AG04450 (cell line): ENCODE measurements around the gene SEPTIN11. TPM values are rescaled to one million over a fixed set of nuclear protein-coding genes. Genes with fewer than 3 reads are reported as not detected.
A peak's percentile ranks its signal among the peaks of the same experiment; 100 is the strongest.

Source experiments
- CTCF ChIA-PET: fragments of 300-600, 350-600 bp; formaldehyde crosslinking; extraction: SDS; loops from one replicate; lab custom pipeline; 2022; ENCODE audit warnings: antibody characterized with exemption, inconsistent platforms; lab: Charles Lee
- POLR2A ChIA-PET: fragments of 350-600 bp; formaldehyde crosslinking; extraction: SDS; loops from one replicate; lab custom pipeline; 2021; ENCODE audit warnings: antibody characterized with exemption, inconsistent platforms; lab: Yijun Ruan, JAX
- DNase-seq: peaks from one replicate; pipeline ENCODE4 v3.0.0-alpha.2; 2011; ENCODE audit warnings: low read depth, low spot score
- H3K27ac ChIP-seq: one replicate; pipeline ENCODE4 v1.5.1; 2012; ENCODE audit warnings: low read depth, low read length, control low read depth
- H3K27me3 ChIP-seq: one replicate; pipeline ENCODE4 v1.6.0; 2012; ENCODE audit warnings: low read length; ENCODE audit not compliant: control insufficient read depth, insufficient read depth
- H3K4me3 ChIP-seq: 2 replicates; pipeline ENCODE4 v1.5.1; 2011; ENCODE audit warnings: mild to moderate bottlenecking, low read depth, low read length, control low read depth
- H3K9me3 ChIP-seq: 2 replicates; pipeline ENCODE4 v1.5.1; 2012; ENCODE audit warnings: low read length; ENCODE audit not compliant: control insufficient read depth, insufficient read depth
- polyA plus RNA-seq: library from polyadenylated mRNA; depleted of rRNA; stranded (reverse); fragments of >200 nt; gene quantifications from 2 replicates; pipeline ENCODE4 v1.2.3, GENCODE V29; 2011; rRNA removed
- TF ChIP-seq, protein P1 (sequence below): IDR thresholded peaks from 2 replicates; pipeline ENCODE4 v1.5.1; 2011; ENCODE audit warnings: low read depth, low read length, control low read depth, inconsistent platforms

SEPTIN11 gene
- polyA plus RNA-seq, 1 experiment, result 728 TPM

DNA sequence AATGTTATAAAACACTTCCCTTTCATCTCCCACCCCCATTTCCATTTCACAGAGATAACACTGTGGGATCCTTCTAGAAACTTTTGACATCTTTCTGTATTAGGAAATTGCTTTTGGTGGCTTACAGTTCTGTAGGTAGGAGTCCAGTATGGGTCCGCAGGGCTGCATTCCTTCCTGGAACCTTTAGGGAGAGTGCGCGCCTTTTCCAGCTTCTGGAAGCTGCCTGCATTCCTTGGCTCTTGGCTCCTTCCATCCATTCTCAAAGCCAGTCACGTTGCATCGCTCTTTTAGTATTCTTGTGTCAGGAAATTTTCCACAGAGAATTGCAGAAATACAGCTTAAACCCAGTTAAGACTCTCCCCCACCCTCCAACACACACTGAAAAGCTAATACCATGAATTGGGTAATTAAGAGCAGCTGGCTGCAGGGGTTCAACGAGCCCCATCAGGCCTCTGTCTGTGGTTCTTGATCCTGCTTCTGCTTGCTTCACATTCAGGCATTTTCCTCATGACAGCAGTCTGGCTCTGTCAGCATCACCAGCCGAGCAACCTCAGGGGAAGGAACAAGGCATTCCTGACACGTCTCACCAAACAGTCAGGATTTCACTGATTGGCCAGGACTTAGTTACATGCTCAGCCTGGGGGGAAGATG, 48.8 kb downstream of the SEPTIN11 start:
- peak overlapping the region; percentile 48 for H3K27ac ChIP-seq
- TF ChIP-seq, protein P1, sequence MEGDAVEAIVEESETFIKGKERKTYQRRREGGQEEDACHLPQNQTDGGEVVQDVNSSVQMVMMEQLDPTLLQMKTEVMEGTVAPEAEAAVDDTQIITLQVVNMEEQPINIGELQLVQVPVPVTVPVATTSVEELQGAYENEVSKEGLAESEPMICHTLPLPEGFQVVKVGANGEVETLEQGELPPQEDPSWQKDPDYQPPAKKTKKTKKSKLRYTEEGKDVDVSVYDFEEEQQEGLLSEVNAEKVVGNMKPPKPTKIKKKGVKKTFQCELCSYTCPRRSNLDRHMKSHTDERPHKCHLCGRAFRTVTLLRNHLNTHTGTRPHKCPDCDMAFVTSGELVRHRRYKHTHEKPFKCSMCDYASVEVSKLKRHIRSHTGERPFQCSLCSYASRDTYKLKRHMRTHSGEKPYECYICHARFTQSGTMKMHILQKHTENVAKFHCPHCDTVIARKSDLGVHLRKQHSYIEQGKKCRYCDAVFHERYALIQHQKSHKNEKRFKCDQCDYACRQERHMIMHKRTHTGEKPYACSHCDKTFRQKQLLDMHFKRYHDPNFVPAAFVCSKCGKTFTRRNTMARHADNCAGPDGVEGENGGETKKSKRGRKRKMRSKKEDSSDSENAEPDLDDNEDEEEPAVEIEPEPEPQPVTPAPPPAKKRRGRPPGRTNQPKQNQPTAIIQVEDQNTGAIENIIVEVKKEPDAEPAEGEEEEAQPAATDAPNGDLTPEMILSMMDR, result no peak
- CTCF ChIA-PET, result no interaction called here
- H3K4me3 ChIP-seq, result no peak overlapping the region
- H3K27me3 ChIP-seq, result no peaks in the 10 kb centered on the region
- DNase-seq, result no peak
- POLR2A ChIA-PET, result interaction anchor here (0.7 to 0.9 kb wide), 2 partner anchors 12 to 38 kb away, joined by 4 to 5 read pairs; no protein-coding TSS in a partner anchor
- H3K9me3 ChIP-seq, result peaks cover 3% of the 10 kb centered on the region; the same call in 1 of the 2 replicates

Other genes with a start within 250 kb of the SEPTIN11 start
- not detected in 2 replicates for gene SOWAHB, start 51.6 kb upstream of the SEPTIN11 start, polyA plus RNA-seq
- gene CCNI, start 126.2 kb downstream of the SEPTIN11 start, polyA plus RNA-seq, result 178 and 226 TPM in 2 replicates
- gene CCNG2, start 207.5 kb downstream of the SEPTIN11 start, polyA plus RNA-seq, result 28.9 and 42.3 TPM in 2 replicates